Right lobe of liver (tissue), 6 donors: ENCODE results near the gene RTN4IP1. TPM values are rescaled to one million over a fixed set of nuclear protein-coding genes. Genes with fewer than 3 reads are reported as not detected.
A peak's percentile ranks its signal among the peaks of the same experiment; 100 is the strongest.

Experiments
- ATAC-seq, 4 donors: fragments of 200-7000 bp; cut with Tn5 transposase; one replicate each; pipeline ENCODE4 v1.9.1; 2020; ENCODE audit warnings: mild to moderate bottlenecking in 4 of 4, moderate library complexity in 4 of 4
- DNase-seq, 3 donors: peaks; one replicate each; pipeline ENCODE4 v3.0.0-alpha.2; 2020
- H3K27ac ChIP-seq, 3 donors: fragments of 200-600 bp; one replicate each; pipeline ENCODE4 v1.8.0; 2022
- H3K27me3 ChIP-seq, 2 donors: fragments of 200-600 bp; one replicate each; pipeline ENCODE4 v1.8.0; 2022
- H3K36me3 ChIP-seq, 4 donors: fragments of 200-600 bp; sonication (generic) in 1 of 4; one replicate each; pipeline versions ENCODE4 v1.5.1 to v1.8.0; 2017 to 2022; ENCODE audit warnings: control low read depth in 1 of 4
- H3K4me1 ChIP-seq, 4 donors: fragments of 200-600 bp; sonication (generic) in 1 of 4; one replicate each; pipeline versions ENCODE4 v1.5.1 to v1.8.0; 2017 to 2022; ENCODE audit warnings: control low read depth in 1 of 4
- H3K4me3 ChIP-seq, 3 donors: fragments of 200-600 bp; one replicate each; pipeline ENCODE4 v1.8.0; 2022
- H3K9me3 ChIP-seq, 4 donors: fragments of 200-600 bp; sonication (generic) in 1 of 4; one replicate each; pipeline versions ENCODE4 v1.5.1 to v1.8.0; 2017 to 2022; ENCODE audit warnings: control low read depth in 1 of 4
- POLR2A ChIP-seq: fragments of 450-650 bp; IDR thresholded peaks from one replicate; pipeline ENCODE4 v1.6.1; 2017; ENCODE audit warnings: antibody characterized with exemption, mild to moderate bottlenecking
- WGBS: methylation state at CpG from one replicate; pipeline ENCODE4 v1.1.6; 2018; ENCODE audit warnings: low coverage, low lambda C conversion rate; ENCODE audit not compliant: insufficient coverage; ENCODE audit errors: missing lambda C conversion rate; 5-methylcytosine and 5-hydroxymethylcytosine counted together
- intact Hi-C, 2 donors: fragments of 100-400 bp; cut with DNase I; formaldehyde crosslinking; loops; one replicate each; pipeline versions ENCODE4 v1.11.2 to v1.14.1; 2022
- long read RNA-seq: library from polyadenylated mRNA; unstranded; transcript quantifications from one replicate; pipeline ENCODE4 v2.0.0, GENCODE V29; 2019
- total RNA-seq, 6 experiments: library from RNA; depleted of rRNA in 2 of 6; stranded (reverse); fragments of >200 nt in 2 of 6; fragmentation: NEBNext Ultra II Directional in 3 of 6; extraction: Animal tissue kit (Norgen Biotek cat#: 25700) in 3 of 6; gene quantifications; one replicate each; pipeline versions ENCODE4 v1.1.0 to v1.2.4, GENCODE V29; 2016 to 2023
- TF ChIP-seq, protein P1 (sequence below), 4 donors: fragments of 200-600 bp in 3 of 4; fragments of 450-650 bp in 1 of 4; IDR thresholded peaks; one replicate each; pipeline versions ENCODE4 v1.5.1 to v1.8.0; 2016 to 2022; ENCODE audit warnings: antibody characterized with exemption in 4 of 4, mild to moderate bottlenecking in 2 of 4
- donor health status: DM: no; HTN: yes; CAD: no.
- donor health status: DM: no; HTN: no; CAD: no.
- donor health status: DM: no; HTN: no; CAD: no.
- donor health status: DM: no; HTN: yes; CAD: no.
- donor health status: DM: no; HTN: yes; CAD: no.

Gene RTN4IP1
- total RNA-seq, result 1 to 10 TPM; 4.0 to 6.3 (median 4.9) TPM
- long read RNA-seq, partial matches to known transcripts, result 0 of 1 reads
- long read RNA-seq, other reads (novel, unspliced or antisense), result 0 of 1 reads

GRCh38 chr6:106629103-106629858, at the start of gene RTN4IP1, which contains the start of gene QRSL1:
TSS of gene RTN4IP1 (minus strand) at chr6:106629498. CDS start at chr6:106629021, 477 bp downstream.
TSS of gene QRSL1 (plus strand) at chr6:106629578. CDS start at chr6:106629682, 104 bp downstream.
- intact Hi-C loops, result no loop called here
- peak within 1 kb of the TSS; percentile 91 to 96 (median 95) for H3K4me3 ChIP-seq
- 1% methylated on average over 32 of the region's 46 CpGs for WGBS
- peak; percentile 74 for TF ChIP-seq POLR2A
- TF ChIP-seq, protein P1, sequence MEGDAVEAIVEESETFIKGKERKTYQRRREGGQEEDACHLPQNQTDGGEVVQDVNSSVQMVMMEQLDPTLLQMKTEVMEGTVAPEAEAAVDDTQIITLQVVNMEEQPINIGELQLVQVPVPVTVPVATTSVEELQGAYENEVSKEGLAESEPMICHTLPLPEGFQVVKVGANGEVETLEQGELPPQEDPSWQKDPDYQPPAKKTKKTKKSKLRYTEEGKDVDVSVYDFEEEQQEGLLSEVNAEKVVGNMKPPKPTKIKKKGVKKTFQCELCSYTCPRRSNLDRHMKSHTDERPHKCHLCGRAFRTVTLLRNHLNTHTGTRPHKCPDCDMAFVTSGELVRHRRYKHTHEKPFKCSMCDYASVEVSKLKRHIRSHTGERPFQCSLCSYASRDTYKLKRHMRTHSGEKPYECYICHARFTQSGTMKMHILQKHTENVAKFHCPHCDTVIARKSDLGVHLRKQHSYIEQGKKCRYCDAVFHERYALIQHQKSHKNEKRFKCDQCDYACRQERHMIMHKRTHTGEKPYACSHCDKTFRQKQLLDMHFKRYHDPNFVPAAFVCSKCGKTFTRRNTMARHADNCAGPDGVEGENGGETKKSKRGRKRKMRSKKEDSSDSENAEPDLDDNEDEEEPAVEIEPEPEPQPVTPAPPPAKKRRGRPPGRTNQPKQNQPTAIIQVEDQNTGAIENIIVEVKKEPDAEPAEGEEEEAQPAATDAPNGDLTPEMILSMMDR (IDR thresholded peaks at IDR 0.05), result no peak
- DNase-seq, result peak; percentile 81 to 88 (median 85)
- H3K36me3 ChIP-seq, result no peaks in the 10 kb centered on the region
- peaks cover 0 to 14% (median 3%) of the 10 kb centered on the region in 4 donors for H3K4me1 ChIP-seq
- H3K27me3 ChIP-seq, result no peaks in the 10 kb centered on the region
- H3K27ac ChIP-seq, result peak within 1 kb of the TSS; percentile 68 to 83 (median 76)
- H3K9me3 ChIP-seq, result no peaks in the 10 kb centered on the region
- ATAC-seq, result peak; percentile 98 to 99 (median 98)

- TF ChIP-seq POLR2A, result no peak
- TF ChIP-seq, protein P1 (IDR thresholded peaks at IDR 0.05), result no peak
- no peaks in the 10 kb centered on the region for H3K9me3 ChIP-seq
- no peaks in the 10 kb centered on the region for H3K36me3 ChIP-seq
- WGBS, result 68% methylated on average over 3 of the region's 3 CpGs
- H3K27me3 ChIP-seq, result no peaks in the 10 kb centered on the region
- no peak for DNase-seq
- intact Hi-C loops, result no loop called here
- H3K4me1 ChIP-seq, result no peaks in the 10 kb centered on the region
- ATAC-seq, result no peak
- no peak overlapping the region for H3K4me3 ChIP-seq
- no peak overlapping the region for H3K27ac ChIP-seq
Observed at GRCh38 chr6:106677282-106677681, 48.0 kb upstream of the RTN4IP1 start.

DNA sequence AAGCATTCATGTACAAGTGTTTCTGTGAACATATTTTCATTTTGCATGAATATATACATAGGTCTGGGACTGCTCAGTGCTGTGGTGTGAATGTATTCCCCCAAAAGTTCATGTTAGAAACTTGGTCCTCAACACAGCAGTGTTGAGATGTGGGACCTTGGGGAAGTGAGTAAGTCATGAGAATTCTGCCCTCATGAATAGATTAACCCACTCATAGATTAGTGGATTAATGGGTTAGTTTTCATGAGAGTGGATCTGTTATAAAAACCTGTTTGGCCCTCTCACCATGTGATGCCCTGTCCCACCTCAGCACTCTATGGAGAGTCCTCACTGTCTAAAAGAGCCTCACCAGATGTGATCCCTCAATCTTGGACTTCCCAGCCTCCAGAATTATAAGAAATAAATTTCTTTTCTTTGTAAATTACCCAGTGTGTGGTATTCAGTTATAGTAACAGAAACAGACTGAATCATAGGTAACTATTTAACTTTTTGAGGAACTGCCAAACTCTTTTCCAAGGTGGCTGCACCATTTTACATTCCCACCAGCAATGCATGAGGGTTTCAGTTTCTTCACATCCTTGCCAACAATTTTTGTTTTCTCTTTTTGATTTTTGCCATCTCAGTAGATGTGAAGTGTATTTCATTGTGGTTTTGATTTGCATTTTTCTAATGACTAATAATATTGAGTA, 45.4 kb upstream of the RTN4IP1 start:
- no peak overlapping the region for H3K27ac ChIP-seq
- no peak overlapping the region for H3K4me3 ChIP-seq
- ATAC-seq (no peak), DNase-seq (no peak)
- no peaks in the 10 kb centered on the region for H3K36me3 ChIP-seq
- no peaks in the 10 kb centered on the region for H3K4me1 ChIP-seq
- no peaks in the 10 kb centered on the region for H3K27me3 ChIP-seq
- H3K9me3 ChIP-seq, result no peaks in the 10 kb centered on the region
- intact Hi-C loops, result no loop called here
- TF ChIP-seq, protein P1 (IDR thresholded peaks at IDR 0.05), result no peak
- no peak for TF ChIP-seq POLR2A

DNA sequence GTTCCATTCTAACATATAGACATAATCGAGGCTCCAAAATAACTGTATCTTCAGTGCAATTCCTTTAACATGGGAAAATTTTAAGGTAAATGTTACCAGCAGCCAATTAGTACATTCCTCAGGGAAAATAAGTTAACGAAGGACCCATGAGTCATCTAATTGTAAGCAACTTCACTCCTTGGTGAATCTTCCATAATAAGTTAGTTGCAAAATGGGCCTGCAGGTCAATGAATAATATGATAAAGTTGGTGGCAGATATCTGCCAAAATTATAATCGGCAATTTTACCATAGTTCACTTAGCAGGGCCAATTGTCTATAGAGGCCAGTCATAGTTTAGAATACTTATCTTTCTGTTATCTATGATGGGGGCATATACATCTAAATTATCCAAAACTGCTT, 42.4 kb upstream of the RTN4IP1 start:
- no peaks in the 10 kb centered on the region for H3K36me3 ChIP-seq
- DNase-seq (no peak), ATAC-seq (no peak)
- H3K9me3 ChIP-seq, result no peaks in the 10 kb centered on the region
- no peak for TF ChIP-seq POLR2A
- H3K27ac ChIP-seq, result no peak overlapping the region
- no peaks in the 10 kb centered on the region for H3K27me3 ChIP-seq
- no peak overlapping the region for H3K4me3 ChIP-seq
- H3K4me1 ChIP-seq, result no peaks in the 10 kb centered on the region
- intact Hi-C loops, result no loop called here
- 81% methylated on average over 3 of the region's 3 CpGs for WGBS

- H3K4me1 ChIP-seq, result no peaks in the 10 kb centered on the region
- 90% methylated on average over 3 of the region's 6 CpGs for WGBS
- no peak for DNase-seq
- H3K36me3 ChIP-seq, result peaks cover 0 to 8% (median 0%) of the 10 kb centered on the region in 4 donors
- no peak overlapping the region for H3K4me3 ChIP-seq
- H3K27ac ChIP-seq, result no peak overlapping the region
- no peak for ATAC-seq
- TF ChIP-seq POLR2A, result no peak
- TF ChIP-seq, protein P1 (IDR thresholded peaks at IDR 0.05), result no peak
- intact Hi-C loops, result no loop called here
- no peaks in the 10 kb centered on the region for H3K9me3 ChIP-seq
- H3K27me3 ChIP-seq, result no peaks in the 10 kb centered on the region
Observed at GRCh38 chr6:106670236-106670635, 40.9 kb upstream of the RTN4IP1 start.
